H1 (cell line): ENCODE measurements around the gene SHISA8. TPM values are rescaled to one million over a fixed set of nuclear protein-coding genes. Genes with fewer than 3 reads are reported as not detected.

Source experiments
- CTCF ChIA-PET: fragments of 300-600 bp; sonication (Branson Sonifier 250); formaldehyde crosslinking; loops from one replicate; lab custom pipeline; 2021; ENCODE audit not compliant: partially characterized antibody; lab: Charles Lee
- POLR2A ChIA-PET: fragments of 300-600 bp; sonication (Branson Sonifier 250); formaldehyde crosslinking; loops from one replicate; lab custom pipeline; 2021; ENCODE audit warnings: inconsistent platforms; ENCODE audit not compliant: partially characterized antibody; lab: Charles Lee
- DNase-seq, 2 experiments: peaks; one replicate each; pipeline versions ENCODE4 v3.0.0 to v3.0.0-alpha.2; 2010 to 2022; ENCODE audit warnings: low spot score in 2 of 2, low read depth in 1 of 2, mixed read lengths in 1 of 2
- FAIRE-seq: peaks from 2 replicates; lab custom pipeline; 2011; peaks lifted over from hg19 to GRCh38; lab: Jason Lieb, UNC
- H2AFZ ChIP-seq: 2 replicates; pipeline ENCODE4 v1.8.1; 2012; ENCODE audit warnings: low read length, inconsistent platforms
- H2AK5ac ChIP-seq: 2 replicates; pipeline ENCODE4 v1.6.1; 2013; ENCODE audit warnings: low read depth, low read length
- H2BK120ac ChIP-seq: replicated peaks from 2 replicates; pipeline ENCODE3; 2013; ENCODE audit warnings: low read depth, low read length, inconsistent platforms
- H2BK12ac ChIP-seq: 2 replicates; pipeline ENCODE4 v1.6.1; 2013; ENCODE audit warnings: low read depth, low read length
- H2BK15ac ChIP-seq: 2 replicates; pipeline ENCODE4 v1.6.1; 2013; ENCODE audit warnings: low read length
- H2BK20ac ChIP-seq: 2 replicates; pipeline ENCODE4 v1.6.1; 2013; ENCODE audit warnings: low read length
- H2BK5ac ChIP-seq: 2 replicates; pipeline ENCODE4 v1.6.1; 2013; ENCODE audit warnings: low read depth, low read length
- H3K14ac ChIP-seq: 2 replicates; pipeline ENCODE4 v1.6.1; 2013; ENCODE audit warnings: inconsistent platforms; ENCODE audit not compliant: insufficient read length
- H3K18ac ChIP-seq: 2 replicates; pipeline ENCODE4 v1.6.1; 2013; ENCODE audit warnings: low read length; ENCODE audit errors: extremely low read depth
- H3K23ac ChIP-seq: 2 replicates; pipeline ENCODE4 v1.6.1; 2013; ENCODE audit warnings: inconsistent platforms; ENCODE audit not compliant: insufficient read length
- H3K23me2 ChIP-seq: 2 replicates; pipeline ENCODE4 v1.6.1; 2013; ENCODE audit warnings: low read depth, low read length
- H3K27ac ChIP-seq: 2 replicates; pipeline ENCODE4 v1.6.1; 2011; ENCODE audit warnings: low read depth, low read length, inconsistent platforms
- H3K27me3 ChIP-seq, 4 experiments: replicated peaks in 1 of 4; 1 replicate in 1 of 4; 2 replicates in 3 of 4; pipeline versions ENCODE4 v1.6.1 to v1.8.1; 2011 to 2013; ENCODE audit warnings: low read length in 3 of 4, mild to moderate bottlenecking in 3 of 4, inconsistent platforms in 2 of 4, mixed read lengths in 2 of 4, moderate library complexity in 1 of 4; ENCODE audit not compliant: control insufficient read depth in 3 of 4, insufficient read depth in 3 of 4; ENCODE audit errors: extremely low read depth in 1 of 4
- H3K36me3 ChIP-seq, 4 experiments: 2 replicates each; pipeline versions ENCODE4 v1.6.1 to v1.8.1; 2011 to 2013; ENCODE audit warnings: mild to moderate bottlenecking in 4 of 4, low read length in 3 of 4, moderate library complexity in 2 of 4, control low read depth in 1 of 4, inconsistent platforms in 1 of 4; ENCODE audit not compliant: insufficient read depth in 4 of 4, control insufficient read depth in 2 of 4
- H3K4ac ChIP-seq: replicated peaks from 2 replicates; pipeline ENCODE3; 2013; ENCODE audit warnings: low read length, low read depth, mixed read lengths, inconsistent platforms; ENCODE audit not compliant: insufficient read length
- H3K4me1 ChIP-seq, 4 experiments: replicated peaks in 1 of 4; 1 replicate in 1 of 4; 2 replicates in 3 of 4; pipeline versions ENCODE4 v1.6.1 to v1.8.1; 2011 to 2013; ENCODE audit warnings: low read length in 3 of 4, inconsistent platforms in 2 of 4, mixed read lengths in 1 of 4; ENCODE audit not compliant: insufficient read depth in 4 of 4, control insufficient read depth in 3 of 4
- H3K4me2 ChIP-seq, 2 experiments: 2 replicates each; pipeline versions ENCODE4 v1.6.1 to v1.8.1; 2011 to 2013; ENCODE audit warnings: low read depth in 2 of 2, low read length in 2 of 2, control low read depth in 1 of 2, inconsistent platforms in 1 of 2, mild to moderate bottlenecking in 1 of 2; ENCODE audit not compliant: insufficient read depth in 1 of 2
- H3K4me3 ChIP-seq, 4 experiments: fragments of 200-600, 300-600 bp in 1 of 4; sonication (generic), shearing (Covaris generic), sonication (Bioruptor Twin) in 1 of 4; 2 replicates each; pipeline versions ENCODE4 v1.5.1 to v1.8.1; 2011 to 2016; ENCODE audit warnings: low read length in 4 of 4, low read depth in 3 of 4, control low read depth in 2 of 4, inconsistent platforms in 2 of 4, mild to moderate bottlenecking in 2 of 4, mixed read lengths in 1 of 4, moderate library complexity in 1 of 4; ENCODE audit not compliant: insufficient read depth in 2 of 4; ENCODE audit errors: extremely low read depth in 1 of 4
- H3K56ac ChIP-seq: replicated peaks from 2 replicates; pipeline ENCODE3; 2013; ENCODE audit warnings: low read depth, mild to moderate bottlenecking, mixed read lengths, low read length, inconsistent platforms; ENCODE audit not compliant: insufficient read length
- H3K79me1 ChIP-seq: 2 replicates; pipeline ENCODE4 v1.6.1; 2013; ENCODE audit warnings: low read depth, low read length, control low read depth
- H3K79me2 ChIP-seq, 2 experiments: 2 replicates each; pipeline versions ENCODE4 v1.6.1 to v1.8.1; 2012 to 2013; ENCODE audit warnings: low read length in 2 of 2, mild to moderate bottlenecking in 2 of 2, inconsistent platforms in 1 of 2; ENCODE audit not compliant: insufficient read depth in 2 of 2, control insufficient read depth in 1 of 2
- H3K9ac ChIP-seq, 4 experiments: replicated peaks in 1 of 4; 1 replicate in 1 of 4; 2 replicates in 3 of 4; pipeline versions ENCODE4 v1.6.1 to v1.8.1; 2011 to 2013; ENCODE audit warnings: low read depth in 3 of 4, low read length in 3 of 4, control low read depth in 2 of 4, mild to moderate bottlenecking in 2 of 4, moderate library complexity in 2 of 4, inconsistent platforms in 1 of 4; ENCODE audit errors: extremely low read depth in 1 of 4
- H3K9me3 ChIP-seq, 2 experiments: 2 replicates each; pipeline versions ENCODE4 v1.6.1 to v1.8.1; 2012 to 2013; ENCODE audit warnings: mild to moderate bottlenecking in 2 of 2, moderate library complexity in 2 of 2, control low read depth in 1 of 2, inconsistent platforms in 1 of 2, low read depth in 1 of 2, low read length in 1 of 2, mixed read lengths in 1 of 2; ENCODE audit not compliant: insufficient read depth in 2 of 2
- H4K20me1 ChIP-seq, 2 experiments: replicated peaks in 1 of 2; 2 replicates each; pipeline versions ENCODE3 to v1.8.1; 2011 to 2013; ENCODE audit warnings: inconsistent platforms in 2 of 2, low read length in 2 of 2, mild to moderate bottlenecking in 1 of 2; ENCODE audit not compliant: insufficient read depth in 2 of 2, control insufficient read depth in 1 of 2
- H4K5ac ChIP-seq: 2 replicates; pipeline ENCODE4 v1.6.1; 2013; ENCODE audit warnings: low read length, low read depth, mixed read lengths, inconsistent platforms; ENCODE audit not compliant: insufficient read length
- H4K8ac ChIP-seq: 2 replicates; pipeline ENCODE4 v1.8.0; 2013; ENCODE audit warnings: mild to moderate bottlenecking, moderate library complexity, low read length, inconsistent platforms; ENCODE audit not compliant: insufficient read depth; ENCODE audit errors: extremely low read depth
- H4K91ac ChIP-seq: replicated peaks from 2 replicates; pipeline ENCODE3; 2013; ENCODE audit warnings: low read length, mixed read lengths, inconsistent platforms; ENCODE audit not compliant: insufficient read length
- BRCA1 ChIP-seq: IDR thresholded peaks from 2 replicates; pipeline ENCODE4 v1.6.1; 2012; ENCODE audit warnings: low read depth, low read length, improper control_type of control experiment
- CBX5 ChIP-seq: fragments of 300-800, 300-1000 bp; sonication (generic); IDR thresholded peaks from 2 replicates; pipeline ENCODE4 v1.7.1; 2016; ENCODE audit warnings: antibody characterized with exemption, low read length, low read depth
- EZH2 ChIP-seq: fragments of 200-600 bp; sonication (generic); IDR thresholded peaks from 2 replicates; pipeline ENCODE4 v1.7.1; 2012; ENCODE audit warnings: low read depth, mild to moderate bottlenecking, moderate library complexity, low read length, inconsistent platforms; ENCODE audit not compliant: severe bottlenecking
- HDAC2 ChIP-seq, 2 experiments: fragments of 300-600 bp in 1 of 2; sonication (generic) in 1 of 2; IDR thresholded peaks; 2 replicates each; pipeline ENCODE4 v1.6.1; 2011 to 2012; ENCODE audit warnings: low read depth in 2 of 2, low read length in 2 of 2, mild to moderate bottlenecking in 2 of 2, moderate library complexity in 2 of 2, borderline replicate concordance in 1 of 2, inconsistent platforms in 1 of 2
- RFX5 ChIP-seq: IDR thresholded peaks from 2 replicates; pipeline ENCODE4 v1.6.1; 2011; ENCODE audit warnings: low read depth, low read length, improper control_type of control experiment, borderline replicate concordance
- SIN3A ChIP-seq, 2 experiments: IDR thresholded peaks in 1 of 2; conservative IDR thresholded peaks in 1 of 2; 2 replicates each; pipeline ENCODE4 v1.6.1; 2011 to 2012; ENCODE audit warnings: low read length in 2 of 2, improper control_type of control experiment in 1 of 2, low read depth in 1 of 2, mild to moderate bottlenecking in 1 of 2
- WGBS, 2 experiments: shearing (Covaris generic) in 1 of 2; methylation state at CpG; one replicate each; pipeline versions ENCODE4 v1.1.6 to v1.1.7; 2013 to 2015; ENCODE audit warnings: low lambda C conversion rate in 2 of 2, mixed read lengths in 2 of 2, inconsistent platforms in 1 of 2, low coverage in 1 of 2, missing lambda C conversion rate in 1 of 2; ENCODE audit not compliant: insufficient replicate concordance in 2 of 2, insufficient coverage in 1 of 2, insufficient read length in 1 of 2; ENCODE audit errors: extremely low coverage in 1 of 2, missing lambda C conversion rate in 1 of 2; 5-methylcytosine and 5-hydroxymethylcytosine counted together
- polyA plus RNA-seq, 7 experiments: library from polyadenylated mRNA; depleted of rRNA in 3 of 7; stranded (reverse) in 5 of 7; unstranded in 2 of 7; fragments of >200 nt in 5 of 7; fragments of 200-250 nt in 2 of 7; gene quantifications; 1 replicate in 5 of 7; 2 replicates in 1 of 7; 4 replicates in 1 of 7; pipeline versions ENCODE4 v1.2.1 to v1.2.3, GENCODE V29; 2011 to 2013; ENCODE audit warnings: missing spikeins in 2 of 7, mixed read lengths in 2 of 7
- total RNA-seq: library from RNA; stranded (reverse); fragmentation: NEBNext Ultra II Directional; extraction: Animal tissue kit (Norgen Biotek cat#: 25700); gene quantifications from 2 replicates; pipeline ENCODE4 v1.2.1, GENCODE V29; 2021

Gene SHISA8
- total and polyA plus RNA-seq, 2 of the 8 experiments (the other 6 are each of a cell fraction or from before 2014, with no cell fraction given): 0.14 to 0.89 TPM

DNA sequence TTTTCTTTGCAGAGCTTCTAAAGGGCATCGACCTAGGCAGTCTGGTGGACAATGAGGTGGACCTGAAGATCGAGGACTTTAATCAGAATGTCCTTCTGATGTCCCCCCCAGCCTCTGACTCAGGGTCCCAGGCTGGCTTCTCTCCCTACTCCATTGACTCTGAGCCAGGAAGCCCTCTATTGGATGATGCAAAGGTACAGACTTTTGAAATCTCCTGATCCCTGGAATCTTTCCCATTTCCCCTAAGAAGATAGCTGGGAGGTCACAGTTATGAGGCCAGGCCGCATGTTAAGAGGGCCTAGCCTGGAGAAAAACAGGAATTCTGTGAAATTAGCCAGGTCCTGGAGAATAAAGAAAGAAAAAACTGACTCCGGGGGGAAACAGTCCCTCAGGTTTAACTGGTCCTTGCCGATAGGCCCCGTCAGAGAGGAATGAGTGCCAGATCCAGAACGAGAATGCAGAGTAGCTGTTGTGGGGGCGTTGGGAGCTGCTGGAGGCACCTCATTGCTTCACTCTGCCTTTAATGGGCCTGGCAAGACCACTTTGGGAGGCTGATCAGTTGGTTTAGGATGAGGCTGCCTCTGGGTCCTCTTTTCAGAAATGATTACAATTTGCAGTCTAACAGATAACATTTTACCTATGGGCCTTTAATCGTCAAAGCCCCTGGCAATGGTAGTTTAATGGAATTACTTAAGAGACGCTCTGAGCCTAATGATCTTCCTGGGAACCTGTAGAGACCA is 39.2 kb downstream of the SHISA8 start:
- Histone ChIP-seq H3K36me3 (peaks cover 36 to 82% (median 68%) of the 10 kb centered on the region in 4 experiments), H3K18ac (no peak overlapping the region), H2AK5ac (no peak overlapping the region), H2BK120ac (no peak overlapping the region), H4K20me1 (peaks cover 0 to 3% of the 10 kb centered on the region in 2 experiments), H3K14ac (no peak overlapping the region), H3K4ac (no peak overlapping the region), H3K4me3 (no peak overlapping the region), H3K9ac (no peak overlapping the region), H3K4me2 (no peak overlapping the region), H3K79me1 (no peaks in the 10 kb centered on the region; the same call in 1 of the 2 replicates), H3K23me2 (no peaks in the 10 kb centered on the region), H2BK20ac (no peak overlapping the region), H2BK12ac (no peak overlapping the region), H3K27me3 (no peaks in the 10 kb centered on the region), H3K56ac (no peak overlapping the region), H2AFZ (no peak overlapping the region), H4K5ac (no peak overlapping the region), H3K4me1 (no peaks in the 10 kb centered on the region), H2BK15ac (no peak overlapping the region), H3K79me2 (no peaks in the 10 kb centered on the region), H3K23ac (no peak overlapping the region), H4K91ac (no peak overlapping the region), H3K27ac (no peak overlapping the region), H3K9me3 (no peaks in the 10 kb centered on the region), H2BK5ac (no peak overlapping the region), H4K8ac (no peak overlapping the region)
- WGBS, 2 experiments: 90% methylated on average over 10 of the region's 10 CpGs; no CpG with 5 or more reads in 1 of the 2 experiments
- FAIRE-seq (no peak), DNase-seq (no peak)
- ChIA-PET CTCF (no interaction called here), POLR2A (interaction anchor here (1.0 kb wide), 1 partner anchor 9 kb away, joined by 4 read pairs; no protein-coding TSS in a partner anchor)
- no peak for TF ChIP-seq EZH2
- no peak for TF ChIP-seq BRCA1
- no peak for TF ChIP-seq RFX5
- no peak for TF ChIP-seq SIN3A (conservative IDR thresholded peaks at IDR 0.05 in 1 of 2, IDR thresholded peaks at IDR 0.05 in 1 of 2; ENCODE audit: low read depth in 1 of 2, low read length in 2 of 2)
- no peak for TF ChIP-seq HDAC2 (IDR thresholded peaks at IDR 0.05; ENCODE audit: borderline replicate concordance in 1 of 2, low read depth in 2 of 2, low read length in 2 of 2)
- TF ChIP-seq CBX5: no peak
